Measurements from ENCODE around the gene DDIT3.
"Not testable (repeated sequence)": the region's sequence is repeated elsewhere in the genome, so short reads cannot be mapped to it uniquely, and the experiment has no call there.

DDIT3 gene

GRCh38 chr12:57524814-57525614 is 4.7 kb upstream of the DDIT3 start:
- DNase-seq = no peak

- DNase-seq = peak in 3 of 6 experiments; percentile 17 to 31 (median 23)
Observed at GRCh38 chr12:57523706-57524614, 3.6 kb upstream of the DDIT3 start.

GRCh38 chr12:57522887-57523705 is 2.8 kb upstream of the DDIT3 start:
- peak in 2 of 6 experiments; percentile 67 to 71 for DNase-seq

- DNase-seq = peak; percentile 82 to 94 (median 89)
Observed at GRCh38 chr12:57522011-57522886, 1.9 kb upstream of the DDIT3 start, which contains the start of gene MBD6. MBD6 (plus strand) TSS chr12:57522824; CDS start chr12:57524304, 1,480 bp downstream.

GRCh38 chr12:57521525-57522010 is 1.3 kb upstream of the DDIT3 start:
- peak in 3 of 6 experiments; percentile 31 to 48 (median 46) for DNase-seq

GRCh38 chr12:57519796-57520052 is 590 bp downstream of the DDIT3 start:
- DNase-seq = peak in 2 of 6 experiments; percentile 34 to 58

GRCh38 chr12:57518920-57519795 is 1.2 kb downstream of the DDIT3 start:
- DNase-seq = peak in 1 of 6 experiments; percentile 21

- DNase-seq = no peak
Observed at GRCh38 chr12:57518176-57518919, 2.0 kb downstream of the DDIT3 start.

- not testable (repeated sequence) for DNase-seq
Observed at GRCh38 chr12:57517718-57518117, 2.6 kb downstream of the DDIT3 start.

- DNase-seq = no peak
Observed at GRCh38 chr12:57517187-57517586, 3.1 kb downstream of the DDIT3 start.

- DNase-seq = no peak
Observed at GRCh38 chr12:57516617-57517153, 3.6 kb downstream of the DDIT3 start.

GRCh38 chr12:57515934-57516541 is 4.3 kb downstream of the DDIT3 start:
- no peak for DNase-seq

GRCh38 chr12:57515408-57515933 is 4.8 kb downstream of the DDIT3 start:
- no peak for DNase-seq

GRCh38 chr12:57514720-57515407 is 5.5 kb downstream of the DDIT3 start:
- DNase-seq = no peak

- not testable (repeated sequence) for DNase-seq
Observed at GRCh38 chr12:57514246-57514645, 6.1 kb downstream of the DDIT3 start.

- not testable (repeated sequence) for DNase-seq
Observed at GRCh38 chr12:57513677-57514076, 6.6 kb downstream of the DDIT3 start.

- no peak for DNase-seq
Observed at GRCh38 chr12:57513266-57513665, 7.0 kb downstream of the DDIT3 start.

GRCh38 chr12:57512665-57513064 is 7.6 kb downstream of the DDIT3 start:
- no peak for DNase-seq

All from stimulated activated naive CD4-positive, alpha-beta T cell (primary cell).